SK-N-SH (cell line): ENCODE measurements around the gene FCMR. TPM values are rescaled to one million over a fixed set of nuclear protein-coding genes. Genes with fewer than 3 reads are reported as not detected.

Source experiments
- CTCF ChIA-PET: fragments of 300-600, 350-600 bp; formaldehyde crosslinking; extraction: SDS; loops from one replicate; lab custom pipeline; 2021; lab: Yijun Ruan, JAX
- POLR2A ChIA-PET: fragments of 350-600 bp; sonication (Branson Sonifier 250); formaldehyde crosslinking; extraction: SDS; loops from one replicate; lab custom pipeline; 2020; ENCODE audit warnings: antibody characterized with exemption, inconsistent platforms; lab: Yijun Ruan, JAX
- DNase-seq: peaks from one replicate; pipeline ENCODE4 v3.0.0; 2012
- H2AFZ ChIP-seq: fragments of 200-600 bp; sonication (generic); 2 replicates; pipeline ENCODE4 v1.8.1; 2016; ENCODE audit warnings: antibody characterized with exemption, mild to moderate bottlenecking, low read depth
- H3F3A ChIP-seq: fragments of 200-600 bp; sonication (generic); replicated peaks from 2 replicates; pipeline ENCODE3; 2016; ENCODE audit warnings: antibody characterized with exemption, mild to moderate bottlenecking; ENCODE audit not compliant: insufficient read depth
- H3K27ac ChIP-seq, 2 experiments: fragments of 200-500 bp in 1 of 2; fragments of 200-600 bp in 1 of 2; sonication (Bioruptor generic) in 1 of 2; sonication (generic), shearing (Covaris generic) in 1 of 2; 2 replicates each; pipeline versions ENCODE4 v1.5.1 to v1.6.1; 2014 to 2016; ENCODE audit warnings: low read depth in 2 of 2, inconsistent platforms in 1 of 2, low read length in 1 of 2, mild to moderate bottlenecking in 1 of 2, mixed read lengths in 1 of 2
- H3K27me3 ChIP-seq: fragments of 200-600 bp; sonication (generic), shearing (Covaris generic); 2 replicates; pipeline ENCODE4 v1.6.1; 2016; ENCODE audit warnings: mixed run types; ENCODE audit not compliant: insufficient read depth
- H3K36me3 ChIP-seq, 2 experiments: fragments of 200-500 bp in 1 of 2; fragments of 200-600 bp in 1 of 2; sonication (Bioruptor generic) in 1 of 2; sonication (generic) in 1 of 2; replicated peaks in 1 of 2; 2 replicates each; pipeline versions ENCODE3 to v1.5.1; 2014 to 2016; ENCODE audit warnings: low read length in 1 of 2, mild to moderate bottlenecking in 1 of 2; ENCODE audit not compliant: insufficient read depth in 2 of 2, control insufficient read depth in 1 of 2
- H3K4me1 ChIP-seq, 2 experiments: fragments of 200-500 bp in 1 of 2; fragments of 200-600 bp in 1 of 2; sonication (Bioruptor generic) in 1 of 2; sonication (generic), shearing (Covaris generic) in 1 of 2; 2 replicates each; pipeline versions ENCODE4 v1.5.1 to v1.6.1; 2014 to 2016; ENCODE audit warnings: low read depth in 1 of 2, low read length in 1 of 2, mixed run types in 1 of 2; ENCODE audit not compliant: insufficient read depth in 2 of 2, control insufficient read depth in 1 of 2
- H3K4me2 ChIP-seq: fragments of 200-600 bp; sonication (generic), shearing (Covaris generic); 2 replicates; pipeline ENCODE4 v1.6.1; 2017; ENCODE audit warnings: mixed run types
- H3K4me3 ChIP-seq, 2 experiments: fragments of 200-500 bp in 1 of 2; fragments of 200-600 bp in 1 of 2; sonication (Bioruptor generic) in 1 of 2; sonication (generic), shearing (Covaris generic) in 1 of 2; 2 replicates each; pipeline versions ENCODE4 v1.5.1 to v1.8.1; 2014 to 2016; ENCODE audit warnings: low read depth in 2 of 2, inconsistent platforms in 1 of 2, low read length in 1 of 2, mild to moderate bottlenecking in 1 of 2, mixed read lengths in 1 of 2, moderate library complexity in 1 of 2
- H3K79me2 ChIP-seq: fragments of 200-600 bp; sonication (generic); 2 replicates; pipeline ENCODE4 v1.8.1; 2017; ENCODE audit warnings: mild to moderate bottlenecking; ENCODE audit not compliant: insufficient read depth
- H3K9ac ChIP-seq: fragments of 200-600 bp; sonication (generic); 2 replicates; pipeline ENCODE4 v1.6.1; 2017; ENCODE audit warnings: mixed run types
- H3K9me2 ChIP-seq: fragments of 200-600 bp; sonication (generic); 2 replicates; pipeline ENCODE4 v1.6.1; 2017; ENCODE audit warnings: mixed run types
- H3K9me3 ChIP-seq: fragments of 200-600 bp; sonication (generic); 2 replicates; pipeline ENCODE4 v1.6.1; 2017; ENCODE audit warnings: mixed run types, mild to moderate bottlenecking, moderate library complexity
- H4K20me1 ChIP-seq: fragments of 200-600 bp; sonication (generic); 2 replicates; pipeline ENCODE4 v1.6.1; 2017; ENCODE audit warnings: mild to moderate bottlenecking, mixed run types; ENCODE audit not compliant: insufficient read depth
- ELF1 ChIP-seq: IDR thresholded peaks from 2 replicates; pipeline ENCODE4 v1.4.0; 2012
- EP300 ChIP-seq, 2 experiments: IDR thresholded peaks; 2 replicates each; pipeline versions ENCODE4 v1.4.0 to v1.6.1; 2012; ENCODE audit warnings: borderline replicate concordance in 1 of 2, low read depth in 1 of 2, low read length in 1 of 2
- EZH2phosphoT487 ChIP-seq: fragments of 200-600 bp; sonication (generic); IDR thresholded peaks from 2 replicates; pipeline ENCODE4 v1.6.1; 2017; ENCODE audit warnings: low read depth, mixed run types, mild to moderate bottlenecking, antibody characterized with exemption, moderate library complexity, borderline replicate concordance
- FOSL2 ChIP-seq: IDR thresholded peaks from 2 replicates; pipeline ENCODE4 v1.4.0; 2012; ENCODE audit warnings: low read depth, mild to moderate bottlenecking, moderate library complexity, borderline replicate concordance
- FOXM1 ChIP-seq: IDR thresholded peaks from 2 replicates; pipeline ENCODE4 v1.4.0; 2012; ENCODE audit warnings: low read depth, mild to moderate bottlenecking
- GABPA ChIP-seq: IDR thresholded peaks from 2 replicates; pipeline ENCODE4 v1.4.0; 2012; ENCODE audit warnings: low read depth, mild to moderate bottlenecking
- MEF2A ChIP-seq: IDR thresholded peaks from 2 replicates; pipeline ENCODE4 v1.4.0; 2012; ENCODE audit warnings: low read depth, borderline replicate concordance
- MXI1 ChIP-seq: IDR thresholded peaks from 2 replicates; pipeline ENCODE4 v1.6.1; 2012; ENCODE audit warnings: mild to moderate bottlenecking, low read depth, low read length, improper control_type of control experiment
- RXRA ChIP-seq: IDR thresholded peaks from 2 replicates; pipeline ENCODE4 v1.4.0; 2012; ENCODE audit warnings: low read depth, mild to moderate bottlenecking, borderline replicate concordance
- SIN3A ChIP-seq: IDR thresholded peaks from 2 replicates; pipeline ENCODE4 v1.6.1; 2012; ENCODE audit warnings: low read depth, mild to moderate bottlenecking, low read length, moderate library complexity, borderline replicate concordance
- TAF1 ChIP-seq: IDR thresholded peaks from 2 replicates; pipeline ENCODE4 v1.6.1; 2012; ENCODE audit warnings: low read depth, mild to moderate bottlenecking, low read length, moderate library complexity, borderline replicate concordance
- TEAD4 ChIP-seq: IDR thresholded peaks from 2 replicates; pipeline ENCODE4 v1.4.0; 2012; ENCODE audit warnings: mild to moderate bottlenecking, borderline replicate concordance; ENCODE audit not compliant: insufficient read depth
- YY1 ChIP-seq: IDR thresholded peaks from 2 replicates; pipeline ENCODE4 v1.4.0; 2012; ENCODE audit warnings: low read depth, mild to moderate bottlenecking
- WGBS: methylation state at CpG from one replicate; pipeline ENCODE4 v1.1.6; 2017; ENCODE audit warnings: low lambda C conversion rate; 5-methylcytosine and 5-hydroxymethylcytosine counted together
- polyA plus RNA-seq, 3 experiments: library from polyadenylated mRNA; depleted of rRNA; stranded (reverse); fragments of >200 nt; gene quantifications; 2 replicates each; pipeline ENCODE4 v1.2.3, GENCODE V29; 2012
- TF ChIP-seq, protein P1 (sequence below): fragments of 150-350 bp; IDR thresholded peaks from 2 replicates; pipeline ENCODE4 v1.6.1; 2016; ENCODE audit warnings: mild to moderate bottlenecking, low read depth, low read length
- TF ChIP-seq, protein P2 (sequence below): IDR thresholded peaks from 2 replicates; pipeline ENCODE4; 2012
- TF ChIP-seq, protein P3 (sequence below): IDR thresholded peaks from 2 replicates; pipeline ENCODE4 v1.6.1; 2012; ENCODE audit warnings: mild to moderate bottlenecking, low read depth, low read length, moderate library complexity
- TF ChIP-seq, protein P4 (sequence below): fragments of 150-350 bp; IDR thresholded peaks from 2 replicates; pipeline ENCODE4 v1.6.1; 2017; ENCODE audit warnings: antibody characterized with exemption, low read length, low read depth, borderline replicate concordance

The FCMR gene
- polyA plus RNA-seq, 1 of the 3 experiments (the other 2 are of a cell fraction) = 0.15 TPM

DNA sequence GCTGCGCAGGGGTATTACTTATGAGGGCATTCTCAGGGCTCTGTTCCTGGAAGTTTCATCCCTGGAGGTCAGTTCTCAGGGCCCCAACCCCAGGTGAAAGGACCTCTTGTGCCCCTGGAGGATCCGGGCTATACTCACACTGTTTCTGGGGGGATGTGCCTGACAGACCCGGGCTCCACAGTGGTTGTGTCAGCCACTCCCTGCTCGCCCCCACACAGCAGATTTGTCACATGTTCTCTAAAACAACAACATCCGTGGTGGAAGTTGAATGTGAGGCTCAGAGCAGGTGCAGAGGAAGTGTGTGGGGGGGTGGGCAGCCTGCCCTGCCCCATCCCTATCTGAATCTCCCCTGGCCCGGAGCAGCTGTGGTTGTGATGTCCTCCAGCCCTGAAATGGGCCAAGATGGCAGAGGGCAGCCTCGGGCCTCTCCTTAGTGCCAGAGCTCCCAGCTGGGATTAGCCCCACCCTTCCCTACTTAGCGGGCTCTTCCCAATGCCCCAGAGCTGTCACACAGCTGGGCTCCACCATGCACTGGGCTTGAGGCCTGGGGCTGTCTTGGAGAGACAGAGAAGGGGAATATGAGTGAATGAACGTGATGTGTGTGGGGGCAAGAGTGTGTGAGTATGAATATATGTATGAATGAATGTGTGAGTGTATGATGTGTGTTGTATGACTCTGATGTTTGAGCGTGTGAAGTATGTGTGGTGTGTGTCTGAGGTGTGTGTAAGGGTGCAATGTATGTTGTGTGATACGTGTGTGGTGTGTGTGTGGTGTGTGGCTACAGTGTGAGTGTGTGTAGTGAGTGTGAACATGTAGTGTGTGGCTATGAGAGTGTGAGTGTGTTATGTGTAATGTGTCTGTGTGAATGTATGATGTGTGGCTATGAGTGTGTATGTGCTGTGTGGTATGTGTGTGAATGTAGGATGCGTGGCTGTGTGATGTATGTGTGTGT is 1.5 kb upstream of the FCMR start:
- H3K79me2 ChIP-seq = no peaks in the 10 kb centered on the region
- CTCF ChIA-PET = interaction anchor here (0.9 to 3.4 kb wide), 5 partner anchors 11 to 205 kb away, joined by 4 to 27 read pairs (median 6); no protein-coding TSS in a partner anchor
- no peak overlapping the region for H3K4me3 ChIP-seq
- no peaks in the 10 kb centered on the region for H3F3A ChIP-seq
- H2AFZ ChIP-seq = no peak overlapping the region
- WGBS = 50% methylated on average over 8 of the region's 12 CpGs
- H3K9ac ChIP-seq = no peak overlapping the region
- POLR2A ChIA-PET = no interaction called here
- H3K4me2 ChIP-seq = no peak overlapping the region
- no peak for DNase-seq
- no peaks in the 10 kb centered on the region for H3K4me1 ChIP-seq
- no peaks in the 10 kb centered on the region for H3K9me3 ChIP-seq
- H3K27me3 ChIP-seq = peaks cover 2% of the 10 kb centered on the region; the same call in 1 of the 2 replicates
- no peaks in the 10 kb centered on the region for H3K36me3 ChIP-seq
- no peaks in the 10 kb centered on the region for H4K20me1 ChIP-seq
- no peak for TF ChIP-seq GABPA
- no peak for TF ChIP-seq SIN3A
- no peak for TF ChIP-seq FOSL2
- no peak for TF ChIP-seq ELF1
- TF ChIP-seq YY1 = no peak
- TF ChIP-seq, protein P1, sequence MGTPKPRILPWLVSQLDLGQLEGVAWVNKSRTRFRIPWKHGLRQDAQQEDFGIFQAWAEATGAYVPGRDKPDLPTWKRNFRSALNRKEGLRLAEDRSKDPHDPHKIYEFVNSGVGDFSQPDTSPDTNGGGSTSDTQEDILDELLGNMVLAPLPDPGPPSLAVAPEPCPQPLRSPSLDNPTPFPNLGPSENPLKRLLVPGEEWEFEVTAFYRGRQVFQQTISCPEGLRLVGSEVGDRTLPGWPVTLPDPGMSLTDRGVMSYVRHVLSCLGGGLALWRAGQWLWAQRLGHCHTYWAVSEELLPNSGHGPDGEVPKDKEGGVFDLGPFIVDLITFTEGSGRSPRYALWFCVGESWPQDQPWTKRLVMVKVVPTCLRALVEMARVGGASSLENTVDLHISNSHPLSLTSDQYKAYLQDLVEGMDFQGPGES = no peak
- TF ChIP-seq, protein P2, sequence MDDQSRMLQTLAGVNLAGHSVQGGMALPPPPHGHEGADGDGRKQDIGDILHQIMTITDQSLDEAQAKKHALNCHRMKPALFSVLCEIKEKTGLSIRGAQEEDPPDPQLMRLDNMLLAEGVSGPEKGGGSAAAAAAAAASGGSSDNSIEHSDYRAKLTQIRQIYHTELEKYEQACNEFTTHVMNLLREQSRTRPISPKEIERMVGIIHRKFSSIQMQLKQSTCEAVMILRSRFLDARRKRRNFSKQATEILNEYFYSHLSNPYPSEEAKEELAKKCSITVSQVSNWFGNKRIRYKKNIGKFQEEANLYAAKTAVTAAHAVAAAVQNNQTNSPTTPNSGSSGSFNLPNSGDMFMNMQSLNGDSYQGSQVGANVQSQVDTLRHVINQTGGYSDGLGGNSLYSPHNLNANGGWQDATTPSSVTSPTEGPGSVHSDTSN = no peak
- TF ChIP-seq RXRA = no peak
- TF ChIP-seq EP300 (IDR thresholded peaks at IDR 0.05; ENCODE audit: borderline replicate concordance in 1 of 2, low read depth in 1 of 2, low read length in 1 of 2) = no peak
- no peak for TF ChIP-seq TEAD4
- TF ChIP-seq MXI1 = no peak
- TF ChIP-seq, protein P3, sequence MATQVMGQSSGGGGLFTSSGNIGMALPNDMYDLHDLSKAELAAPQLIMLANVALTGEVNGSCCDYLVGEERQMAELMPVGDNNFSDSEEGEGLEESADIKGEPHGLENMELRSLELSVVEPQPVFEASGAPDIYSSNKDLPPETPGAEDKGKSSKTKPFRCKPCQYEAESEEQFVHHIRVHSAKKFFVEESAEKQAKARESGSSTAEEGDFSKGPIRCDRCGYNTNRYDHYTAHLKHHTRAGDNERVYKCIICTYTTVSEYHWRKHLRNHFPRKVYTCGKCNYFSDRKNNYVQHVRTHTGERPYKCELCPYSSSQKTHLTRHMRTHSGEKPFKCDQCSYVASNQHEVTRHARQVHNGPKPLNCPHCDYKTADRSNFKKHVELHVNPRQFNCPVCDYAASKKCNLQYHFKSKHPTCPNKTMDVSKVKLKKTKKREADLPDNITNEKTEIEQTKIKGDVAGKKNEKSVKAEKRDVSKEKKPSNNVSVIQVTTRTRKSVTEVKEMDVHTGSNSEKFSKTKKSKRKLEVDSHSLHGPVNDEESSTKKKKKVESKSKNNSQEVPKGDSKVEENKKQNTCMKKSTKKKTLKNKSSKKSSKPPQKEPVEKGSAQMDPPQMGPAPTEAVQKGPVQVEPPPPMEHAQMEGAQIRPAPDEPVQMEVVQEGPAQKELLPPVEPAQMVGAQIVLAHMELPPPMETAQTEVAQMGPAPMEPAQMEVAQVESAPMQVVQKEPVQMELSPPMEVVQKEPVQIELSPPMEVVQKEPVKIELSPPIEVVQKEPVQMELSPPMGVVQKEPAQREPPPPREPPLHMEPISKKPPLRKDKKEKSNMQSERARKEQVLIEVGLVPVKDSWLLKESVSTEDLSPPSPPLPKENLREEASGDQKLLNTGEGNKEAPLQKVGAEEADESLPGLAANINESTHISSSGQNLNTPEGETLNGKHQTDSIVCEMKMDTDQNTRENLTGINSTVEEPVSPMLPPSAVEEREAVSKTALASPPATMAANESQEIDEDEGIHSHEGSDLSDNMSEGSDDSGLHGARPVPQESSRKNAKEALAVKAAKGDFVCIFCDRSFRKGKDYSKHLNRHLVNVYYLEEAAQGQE = no peak
- TF ChIP-seq, protein P4, sequence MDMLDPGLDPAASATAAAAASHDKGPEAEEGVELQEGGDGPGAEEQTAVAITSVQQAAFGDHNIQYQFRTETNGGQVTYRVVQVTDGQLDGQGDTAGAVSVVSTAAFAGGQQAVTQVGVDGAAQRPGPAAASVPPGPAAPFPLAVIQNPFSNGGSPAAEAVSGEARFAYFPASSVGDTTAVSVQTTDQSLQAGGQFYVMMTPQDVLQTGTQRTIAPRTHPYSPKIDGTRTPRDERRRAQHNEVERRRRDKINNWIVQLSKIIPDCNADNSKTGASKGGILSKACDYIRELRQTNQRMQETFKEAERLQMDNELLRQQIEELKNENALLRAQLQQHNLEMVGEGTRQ = no peak
- TF ChIP-seq TAF1 = no peak
- no peak for TF ChIP-seq MEF2A
- no peak for TF ChIP-seq EZH2phosphoT487
- TF ChIP-seq FOXM1 = no peak
- TF ChIP-seq, all 33 proteins: peak for 0
- Histone ChIP-seq H3K9me2 (no peaks in the 10 kb centered on the region), H3K27ac (no peak overlapping the region)
